K562 (cell line): ENCODE results near the gene GRIA4. TPM values are rescaled to one million over a fixed set of nuclear protein-coding genes. Genes with fewer than 3 reads are reported as not detected.

Source experiments
- CREM ChIP-seq: IDR thresholded peaks from 2 replicates; pipeline ENCODE4 v1.6.1; 2014; ENCODE audit warnings: antibody characterized with exemption, low read depth
- FOXM1 ChIP-seq, 2 experiments: fragments of 450-650 bp in 1 of 2; sonication (generic) in 1 of 2; formaldehyde crosslinking in 1 of 2; IDR thresholded peaks; 2 replicates each; pipeline versions ENCODE4 v1.6.1 to v1.9.0; 2017 to 2022; ENCODE audit warnings: low read depth in 2 of 2, mild to moderate bottlenecking in 2 of 2, missing genetic modification reagents in 1 of 2, moderate library complexity in 1 of 2
- HDAC3 ChIP-seq: fragments of 450-650 bp; IDR thresholded peaks from 2 replicates; pipeline ENCODE4 v1.6.1; 2018; ENCODE audit warnings: borderline replicate concordance, mild to moderate bottlenecking, moderate library complexity; ENCODE audit not compliant: partially characterized antibody
- polyA plus RNA-seq, 8 experiments: library from polyadenylated mRNA; depleted of rRNA in 4 of 8; stranded (reverse) in 5 of 8; unstranded in 3 of 8; fragments of >200 nt; fragmentation: Nextera tagmentation in 2 of 8; fragmentation: Illumina TruSeq in 1 of 8; extraction: Ambion mirVana in 2 of 8; extraction: Trizol in 1 of 8; gene quantifications; 2 replicates each; pipeline versions ENCODE4 v1.2.1 to v1.2.3, GENCODE V29; 2011 to 2014; ENCODE audit warnings: inconsistent platforms in 1 of 8, missing spikeins in 1 of 8
- total RNA-seq, 7 experiments: library from RNA; depleted of rRNA in 6 of 7; stranded (reverse); fragments of >200 nt in 6 of 7; fragmentation: Illumina TruSeq in 2 of 7; extraction: Trizol in 2 of 7; gene quantifications; 2 replicates each; pipeline versions ENCODE4 v1.2.1 to v1.2.3, GENCODE V29; 2011 to 2021; ENCODE audit warnings: low replicate concordance in 1 of 7
- TF ChIP-seq, protein P1 (sequence below), 2 experiments: fragments of 450-650 bp; formaldehyde crosslinking in 1 of 2; IDR thresholded peaks; 2 replicates each; pipeline versions ENCODE4 v1.4.0 to v1.6.1; 2014 to 2020; ENCODE audit warnings: mild to moderate bottlenecking in 2 of 2, borderline replicate concordance in 1 of 2, low read depth in 1 of 2
- TF ChIP-seq, protein P2 (sequence below): fragments of 250-450 bp; sonication (Bioruptor Pico); IDR thresholded peaks from 2 replicates; pipeline ENCODE4 v1.5.0; 2021; ENCODE audit warnings: mild to moderate bottlenecking, moderate library complexity

The GRIA4 gene
- total and polyA plus RNA-seq, 9 of the 15 experiments (the other 6 are each of a cell fraction or from before 2014, with no cell fraction given) = not detected

DNA sequence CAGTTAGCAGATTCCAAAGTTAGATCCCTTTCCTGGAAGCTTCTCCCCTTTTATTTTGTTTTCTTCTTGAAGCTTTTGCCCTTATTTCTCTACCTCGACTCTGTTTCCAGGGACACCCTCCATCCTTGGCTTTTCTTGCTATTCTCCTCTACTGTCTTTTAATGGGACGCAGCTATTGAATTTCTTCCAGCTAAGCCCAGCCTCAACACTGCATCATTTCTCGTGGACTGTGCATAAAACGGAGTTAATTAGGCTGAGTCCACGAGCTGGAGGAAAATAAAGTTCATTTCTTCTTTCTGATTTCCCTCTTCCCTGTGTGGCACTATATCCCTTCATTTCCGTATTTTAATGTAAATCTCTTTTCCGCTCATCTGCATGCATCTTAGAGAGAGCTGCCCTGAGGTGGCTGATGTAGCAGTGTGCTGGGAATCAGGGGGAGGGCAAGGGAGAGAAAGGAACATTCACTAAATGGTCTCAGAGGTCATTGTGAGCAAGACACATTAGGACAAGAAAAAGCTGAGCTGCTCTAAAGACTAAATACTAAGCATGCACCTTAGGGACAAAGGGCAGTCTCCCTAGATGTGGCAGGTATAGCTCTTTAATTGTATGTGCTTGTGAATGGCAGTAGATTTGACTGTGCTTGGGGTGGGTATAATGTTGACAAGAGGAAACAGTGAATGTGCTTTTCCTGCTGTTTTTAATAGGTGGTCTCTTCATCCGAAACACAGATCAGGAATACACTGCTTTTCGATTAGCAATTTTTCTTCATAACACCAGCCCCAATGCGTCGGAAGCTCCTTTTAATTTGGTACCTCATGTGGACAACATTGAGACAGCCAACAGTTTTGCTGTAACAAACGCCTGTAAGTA is 1.9 kb downstream of the GRIA4 start (continued):
- TF ChIP-seq, protein P1, sequence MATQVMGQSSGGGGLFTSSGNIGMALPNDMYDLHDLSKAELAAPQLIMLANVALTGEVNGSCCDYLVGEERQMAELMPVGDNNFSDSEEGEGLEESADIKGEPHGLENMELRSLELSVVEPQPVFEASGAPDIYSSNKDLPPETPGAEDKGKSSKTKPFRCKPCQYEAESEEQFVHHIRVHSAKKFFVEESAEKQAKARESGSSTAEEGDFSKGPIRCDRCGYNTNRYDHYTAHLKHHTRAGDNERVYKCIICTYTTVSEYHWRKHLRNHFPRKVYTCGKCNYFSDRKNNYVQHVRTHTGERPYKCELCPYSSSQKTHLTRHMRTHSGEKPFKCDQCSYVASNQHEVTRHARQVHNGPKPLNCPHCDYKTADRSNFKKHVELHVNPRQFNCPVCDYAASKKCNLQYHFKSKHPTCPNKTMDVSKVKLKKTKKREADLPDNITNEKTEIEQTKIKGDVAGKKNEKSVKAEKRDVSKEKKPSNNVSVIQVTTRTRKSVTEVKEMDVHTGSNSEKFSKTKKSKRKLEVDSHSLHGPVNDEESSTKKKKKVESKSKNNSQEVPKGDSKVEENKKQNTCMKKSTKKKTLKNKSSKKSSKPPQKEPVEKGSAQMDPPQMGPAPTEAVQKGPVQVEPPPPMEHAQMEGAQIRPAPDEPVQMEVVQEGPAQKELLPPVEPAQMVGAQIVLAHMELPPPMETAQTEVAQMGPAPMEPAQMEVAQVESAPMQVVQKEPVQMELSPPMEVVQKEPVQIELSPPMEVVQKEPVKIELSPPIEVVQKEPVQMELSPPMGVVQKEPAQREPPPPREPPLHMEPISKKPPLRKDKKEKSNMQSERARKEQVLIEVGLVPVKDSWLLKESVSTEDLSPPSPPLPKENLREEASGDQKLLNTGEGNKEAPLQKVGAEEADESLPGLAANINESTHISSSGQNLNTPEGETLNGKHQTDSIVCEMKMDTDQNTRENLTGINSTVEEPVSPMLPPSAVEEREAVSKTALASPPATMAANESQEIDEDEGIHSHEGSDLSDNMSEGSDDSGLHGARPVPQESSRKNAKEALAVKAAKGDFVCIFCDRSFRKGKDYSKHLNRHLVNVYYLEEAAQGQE (IDR thresholded peaks at IDR 0.05; ENCODE audit: borderline replicate concordance) = no peak
- TF ChIP-seq, protein P1 (CRISPR knock-in tag; IDR thresholded peaks at IDR 0.05; ENCODE audit: low read depth) = no peak
- TF ChIP-seq CREM = no peak
- no peak for TF ChIP-seq FOXM1 (IDR thresholded peaks at IDR 0.05; ENCODE audit: low read depth)
- no peak for TF ChIP-seq FOXM1 (CRISPR knock-in tag; IDR thresholded peaks at IDR 0.05; ENCODE audit: low read depth)
- TF ChIP-seq HDAC3 = no peak
- TF ChIP-seq, protein P2, sequence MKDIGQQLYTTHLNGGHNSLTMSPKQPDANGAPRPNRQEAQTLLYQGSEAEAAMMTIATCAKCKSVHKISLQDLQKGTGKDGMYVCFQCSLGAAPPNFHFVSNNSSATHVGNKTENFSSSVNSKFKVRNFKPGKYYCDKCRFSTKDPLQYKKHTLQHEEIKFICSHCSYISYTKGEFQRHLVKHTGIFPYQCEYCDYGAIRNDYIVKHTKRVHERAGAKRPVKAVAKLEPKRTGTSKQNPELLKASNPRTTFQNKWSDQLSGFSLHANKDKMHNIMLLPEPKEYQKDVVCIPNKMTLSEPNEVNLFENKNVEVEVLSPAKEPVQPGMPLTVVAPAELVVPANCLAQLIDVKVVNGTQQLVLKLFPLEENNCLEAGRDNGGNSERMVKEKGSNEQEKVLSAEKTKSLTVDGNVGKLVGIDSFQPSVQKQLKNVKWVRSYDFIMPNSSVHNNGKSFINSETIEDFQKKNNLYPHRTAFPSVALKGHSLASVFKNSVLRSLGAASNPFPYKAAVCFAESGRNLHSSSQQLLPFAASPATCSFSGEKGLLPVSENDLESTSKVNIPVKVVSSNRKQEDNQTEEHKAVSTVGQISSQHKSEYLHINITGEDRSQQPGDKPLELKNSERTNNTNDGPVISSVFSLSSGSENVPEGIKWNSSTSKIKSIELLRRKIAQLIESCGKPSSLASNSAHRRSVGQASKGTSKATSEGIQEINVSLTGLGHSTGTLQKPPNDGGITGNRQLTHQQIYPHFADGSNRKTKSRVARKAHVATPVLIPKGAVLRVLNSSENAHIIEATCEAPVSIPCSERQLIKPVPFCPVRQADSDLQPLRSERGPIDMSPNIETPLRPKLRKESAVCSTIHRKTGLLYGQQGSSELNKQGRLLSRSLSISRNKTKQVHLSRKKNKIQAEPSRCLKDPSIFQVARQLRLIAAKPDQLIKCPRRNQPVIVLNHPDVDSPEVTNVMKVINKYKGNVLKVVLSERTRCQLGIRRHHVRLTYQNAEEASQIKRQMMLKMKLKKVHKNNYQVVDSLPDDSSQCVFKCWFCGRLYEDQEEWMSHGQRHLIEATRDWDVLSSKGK (CRISPR knock-in tag) = no peak
